Kidney epithelial cell (primary cell): ENCODE results near the gene MTARC2. TPM values are rescaled to one million over a fixed set of nuclear protein-coding genes. Genes with fewer than 3 reads are reported as not detected.

Experiments used
- DNase-seq: peaks from one replicate; pipeline ENCODE4 v3.0.0-alpha.2; 2010; ENCODE audit warnings: low read depth
- H3K27me3 ChIP-seq: 2 replicates; pipeline ENCODE4 v1.6.0; 2011; ENCODE audit warnings: low read length; ENCODE audit not compliant: control insufficient read depth, insufficient read depth
- H3K36me3 ChIP-seq: 2 replicates; pipeline ENCODE4 v1.5.1; 2011; ENCODE audit warnings: low read length; ENCODE audit not compliant: control insufficient read depth, insufficient read depth
- H3K4me3 ChIP-seq: 2 replicates; pipeline ENCODE4 v1.5.1; 2011; ENCODE audit warnings: low read depth, mild to moderate bottlenecking, control low read depth, low read length
- total RNA-seq: library from RNA; depleted of rRNA; stranded (reverse); fragments of >200 nt; gene quantifications from 2 replicates; pipeline ENCODE4 v1.2.3, GENCODE V29; 2015
- TF ChIP-seq, protein P1 (sequence below): IDR thresholded peaks from 2 replicates; pipeline ENCODE4 v1.5.1; 2011; ENCODE audit warnings: mild to moderate bottlenecking, moderate library complexity, low read length, control low read depth, inconsistent platforms; ENCODE audit not compliant: insufficient read depth, poor library complexity, severe bottlenecking

The MTARC2 gene
- total RNA-seq, 1 donor from 2014 or later, result 8.9 TPM

DNA sequence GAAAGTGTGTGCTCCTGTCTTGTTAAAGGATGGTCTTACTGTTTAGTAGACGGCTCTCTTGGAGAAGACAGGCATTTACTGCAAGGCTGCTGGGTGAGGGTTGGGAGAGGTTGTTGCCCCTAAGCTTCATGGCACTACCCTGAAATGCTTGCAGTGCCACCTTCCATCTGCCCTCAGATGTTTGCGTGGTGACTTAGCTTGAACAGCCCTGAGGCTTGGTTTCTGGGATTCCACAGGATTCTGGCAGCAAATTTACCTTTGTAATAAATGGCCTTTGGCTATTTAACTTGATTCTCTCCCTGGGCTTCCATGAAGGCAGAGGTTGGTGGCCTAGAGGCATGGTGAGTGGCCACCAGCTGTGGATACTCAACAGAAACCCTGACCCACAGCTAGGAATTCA lies 50.2 kb downstream of the MTARC2 start:
- DNase-seq, result no peak
- no peak overlapping the region for H3K4me3 ChIP-seq
- no peaks in the 10 kb centered on the region for H3K36me3 ChIP-seq
- H3K27me3 ChIP-seq, result no peaks in the 10 kb centered on the region
- TF ChIP-seq, protein P1, sequence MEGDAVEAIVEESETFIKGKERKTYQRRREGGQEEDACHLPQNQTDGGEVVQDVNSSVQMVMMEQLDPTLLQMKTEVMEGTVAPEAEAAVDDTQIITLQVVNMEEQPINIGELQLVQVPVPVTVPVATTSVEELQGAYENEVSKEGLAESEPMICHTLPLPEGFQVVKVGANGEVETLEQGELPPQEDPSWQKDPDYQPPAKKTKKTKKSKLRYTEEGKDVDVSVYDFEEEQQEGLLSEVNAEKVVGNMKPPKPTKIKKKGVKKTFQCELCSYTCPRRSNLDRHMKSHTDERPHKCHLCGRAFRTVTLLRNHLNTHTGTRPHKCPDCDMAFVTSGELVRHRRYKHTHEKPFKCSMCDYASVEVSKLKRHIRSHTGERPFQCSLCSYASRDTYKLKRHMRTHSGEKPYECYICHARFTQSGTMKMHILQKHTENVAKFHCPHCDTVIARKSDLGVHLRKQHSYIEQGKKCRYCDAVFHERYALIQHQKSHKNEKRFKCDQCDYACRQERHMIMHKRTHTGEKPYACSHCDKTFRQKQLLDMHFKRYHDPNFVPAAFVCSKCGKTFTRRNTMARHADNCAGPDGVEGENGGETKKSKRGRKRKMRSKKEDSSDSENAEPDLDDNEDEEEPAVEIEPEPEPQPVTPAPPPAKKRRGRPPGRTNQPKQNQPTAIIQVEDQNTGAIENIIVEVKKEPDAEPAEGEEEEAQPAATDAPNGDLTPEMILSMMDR, result no peak

DNA sequence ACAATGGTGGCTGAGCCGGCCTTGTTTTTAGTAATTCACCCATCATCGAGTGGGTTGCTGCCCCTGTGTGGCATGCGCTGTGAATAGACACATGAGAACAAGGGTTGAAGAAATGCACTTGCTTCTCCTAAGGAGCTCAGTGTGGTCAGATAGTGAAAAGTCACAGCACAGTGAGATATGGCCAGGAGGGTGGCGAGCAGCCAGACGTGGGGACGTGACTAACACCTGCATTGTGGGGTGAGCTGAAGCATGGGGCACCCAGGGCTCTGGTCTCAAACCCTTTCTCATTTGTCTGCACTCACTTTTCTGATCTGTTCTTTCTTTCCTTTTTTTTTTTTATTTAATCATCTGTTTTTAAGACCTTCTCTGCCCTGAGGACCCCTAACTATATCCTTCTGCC lies 52.1 kb downstream of the MTARC2 start:
- no peak for DNase-seq
- H3K36me3 ChIP-seq, result no peaks in the 10 kb centered on the region
- no peak overlapping the region for H3K4me3 ChIP-seq
- TF ChIP-seq, protein P1, result no peak
- no peaks in the 10 kb centered on the region for H3K27me3 ChIP-seq

DNA sequence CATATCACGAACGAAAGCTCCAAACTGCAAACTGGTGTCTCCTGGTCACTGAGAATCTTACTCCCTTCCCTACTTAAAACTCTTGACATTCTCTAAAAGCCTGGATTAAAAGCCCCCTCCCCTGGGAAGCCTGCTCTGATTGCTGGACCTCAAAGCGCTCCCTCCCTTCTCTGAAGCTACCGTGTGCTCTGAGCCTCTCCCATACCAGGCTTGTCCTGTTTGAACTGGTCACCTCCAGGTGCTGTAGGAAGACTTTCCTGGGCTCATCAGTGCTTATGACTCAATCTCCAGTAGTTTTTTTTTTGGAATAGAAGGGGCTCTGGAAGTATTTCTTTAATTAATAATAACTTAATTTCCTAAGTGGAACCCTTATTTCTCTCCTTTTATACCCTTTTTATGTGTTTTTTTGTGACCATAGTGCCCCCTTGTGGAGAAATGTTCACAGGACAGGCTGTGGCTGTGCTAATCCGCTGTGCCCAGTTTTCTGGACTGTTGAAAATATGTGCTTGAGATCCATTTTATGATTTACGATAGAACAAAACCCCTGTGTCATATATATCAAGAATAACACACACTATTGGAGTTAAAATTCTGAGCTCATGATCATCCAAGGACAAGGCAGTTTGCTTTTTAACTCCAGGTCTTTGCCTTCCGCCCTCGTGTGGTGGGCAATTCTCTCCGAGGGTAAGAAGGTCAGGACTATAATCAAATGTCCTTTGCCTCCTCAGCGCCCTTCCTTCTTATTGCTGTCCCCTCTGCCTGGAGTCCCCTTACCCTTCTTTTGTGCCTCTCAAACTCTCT lies 55.5 kb downstream of the MTARC2 start:
- Histone ChIP-seq H3K36me3 (no peaks in the 10 kb centered on the region), H3K4me3 (no peak overlapping the region), H3K27me3 (no peaks in the 10 kb centered on the region)
- DNase-seq, result no peak
- TF ChIP-seq, protein P1, result peak; percentile 75

- DNase-seq, result no peak
- no peak overlapping the region for H3K4me3 ChIP-seq
Measured at GRCh38 chr1:220804202-220804586, 56.1 kb downstream of the MTARC2 start.

GRCh38 chr1:220806408-220806807 lies 58.3 kb downstream of the MTARC2 start:
- TF ChIP-seq, protein P1, result no peak
- H3K4me3 ChIP-seq, result no peak overlapping the region
- H3K27me3 ChIP-seq, result no peaks in the 10 kb centered on the region
- DNase-seq, result no peak
- H3K36me3 ChIP-seq, result no peaks in the 10 kb centered on the region

More at GRCh38 chr1:220804202-220804586, 56.1 kb downstream of the MTARC2 start:
- Histone ChIP-seq H3K27me3 (no peaks in the 10 kb centered on the region), H3K36me3 (no peaks in the 10 kb centered on the region)
- TF ChIP-seq, protein P1, result no peak

GRCh38 chr1:220807726-220808125 lies 59.6 kb downstream of the MTARC2 start:
- TF ChIP-seq, protein P1, result no peak
- H3K4me3 ChIP-seq, result no peak overlapping the region
- H3K36me3 ChIP-seq, result no peaks in the 10 kb centered on the region
- H3K27me3 ChIP-seq, result no peaks in the 10 kb centered on the region
- DNase-seq, result no peak
